ENCODE data around the gene TRAPPC2B. TPM values are rescaled to one million over a fixed set of nuclear protein-coding genes. Genes with fewer than 3 reads are reported as not detected.

TRAPPC2B gene
- total RNA-seq, 1 donor from 2014 or later, result 10.7 TPM

DNA sequence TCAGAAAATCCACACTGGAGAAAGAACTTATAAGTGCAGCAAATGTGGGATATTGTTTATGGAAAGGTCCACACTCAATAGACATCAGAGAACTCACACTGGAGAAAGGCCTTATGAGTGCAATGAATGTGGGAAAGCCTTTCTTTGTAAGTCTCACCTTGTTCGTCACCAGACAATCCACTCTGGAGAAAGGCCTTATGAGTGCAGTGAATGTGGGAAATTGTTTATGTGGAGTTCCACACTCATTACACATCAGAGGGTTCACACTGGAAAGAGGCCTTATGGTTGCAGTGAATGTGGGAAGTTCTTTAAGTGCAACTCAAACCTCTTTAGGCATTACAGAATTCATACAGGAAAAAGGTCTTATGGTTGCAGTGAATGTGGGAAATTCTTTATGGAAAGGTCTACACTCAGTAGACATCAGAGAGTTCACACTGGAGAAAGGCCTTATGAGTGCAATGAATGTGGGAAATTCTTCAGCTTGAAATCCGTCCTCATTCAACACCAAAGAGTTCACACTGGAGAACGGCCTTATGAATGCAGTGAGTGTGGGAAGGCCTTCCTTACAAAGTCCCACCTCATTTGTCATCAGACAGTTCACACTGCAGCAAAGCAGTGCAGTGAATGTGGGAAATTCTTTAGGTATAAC is 14.3 kb downstream of the TRAPPC2B start:
- no peak overlapping the region for H3K4me2 ChIP-seq
- no peak for TF ChIP-seq EZH2phosphoT487 (IDR thresholded peaks at IDR 0.05)
- TF ChIP-seq, protein P1, sequence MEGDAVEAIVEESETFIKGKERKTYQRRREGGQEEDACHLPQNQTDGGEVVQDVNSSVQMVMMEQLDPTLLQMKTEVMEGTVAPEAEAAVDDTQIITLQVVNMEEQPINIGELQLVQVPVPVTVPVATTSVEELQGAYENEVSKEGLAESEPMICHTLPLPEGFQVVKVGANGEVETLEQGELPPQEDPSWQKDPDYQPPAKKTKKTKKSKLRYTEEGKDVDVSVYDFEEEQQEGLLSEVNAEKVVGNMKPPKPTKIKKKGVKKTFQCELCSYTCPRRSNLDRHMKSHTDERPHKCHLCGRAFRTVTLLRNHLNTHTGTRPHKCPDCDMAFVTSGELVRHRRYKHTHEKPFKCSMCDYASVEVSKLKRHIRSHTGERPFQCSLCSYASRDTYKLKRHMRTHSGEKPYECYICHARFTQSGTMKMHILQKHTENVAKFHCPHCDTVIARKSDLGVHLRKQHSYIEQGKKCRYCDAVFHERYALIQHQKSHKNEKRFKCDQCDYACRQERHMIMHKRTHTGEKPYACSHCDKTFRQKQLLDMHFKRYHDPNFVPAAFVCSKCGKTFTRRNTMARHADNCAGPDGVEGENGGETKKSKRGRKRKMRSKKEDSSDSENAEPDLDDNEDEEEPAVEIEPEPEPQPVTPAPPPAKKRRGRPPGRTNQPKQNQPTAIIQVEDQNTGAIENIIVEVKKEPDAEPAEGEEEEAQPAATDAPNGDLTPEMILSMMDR (IDR thresholded peaks at IDR 0.05), result no peak
- TF ChIP-seq EZH2 (IDR thresholded peaks at IDR 0.05), result no peak
- peaks cover 41% of the 10 kb centered on the region for H3K9me3 Mint-ChIP-seq
- no peak overlapping the region for H3K4me3 ChIP-seq
- H3K4me3 Mint-ChIP-seq, result no peak overlapping the region
- H3K79me2 ChIP-seq (ENCODE audit: low read depth), result no peaks in the 10 kb centered on the region
- no peaks in the 10 kb centered on the region for H3K4me1 Mint-ChIP-seq
- no peaks in the 10 kb centered on the region for H3K36me3 ChIP-seq
- peaks cover 2% of the 10 kb centered on the region for H3K27me3 Mint-ChIP-seq (ENCODE audit: insufficient read depth, low read depth)
- no peaks in the 10 kb centered on the region for H3F3A ChIP-seq (ENCODE audit: low read depth)
- no peaks in the 10 kb centered on the region for H4K20me1 ChIP-seq (ENCODE audit: low read depth)
- H3K9ac ChIP-seq, result no peak overlapping the region
- H3K27ac Mint-ChIP-seq, result no peak overlapping the region
- no peak overlapping the region for H3K27ac ChIP-seq
- peaks cover 45% of the 10 kb centered on the region for H3K36me3 Mint-ChIP-seq
- DNase-seq (ENCODE audit: low spot score), result no peak
- H3K4me1 ChIP-seq, result no peaks in the 10 kb centered on the region
- H3K9me3 ChIP-seq (ENCODE audit: low read depth), result no peaks in the 10 kb centered on the region
- no peak overlapping the region for H2AFZ ChIP-seq (replicated peaks)
- no peaks in the 10 kb centered on the region for H3K27me3 ChIP-seq

DNA sequence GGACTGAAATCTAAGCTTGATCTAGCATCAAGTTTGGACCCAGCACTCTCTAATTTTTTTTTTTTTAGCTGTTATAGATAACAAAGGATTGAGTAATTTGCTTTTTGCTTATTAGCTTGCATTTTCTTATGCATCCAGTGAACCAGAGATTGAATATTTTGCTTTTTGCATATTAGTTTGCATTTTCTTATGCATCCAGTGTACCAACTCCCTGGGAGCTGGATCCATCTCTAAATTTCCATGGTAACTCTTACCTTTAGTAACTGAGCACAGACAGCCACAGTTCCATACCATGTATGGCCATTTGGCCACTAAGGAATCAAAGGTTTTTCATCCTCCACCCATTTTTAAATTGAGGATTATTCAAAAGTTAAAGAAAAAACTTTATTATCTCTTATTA is 17.6 kb downstream of the TRAPPC2B start:
- no peaks in the 10 kb centered on the region for H4K20me1 ChIP-seq (ENCODE audit: low read depth)
- no peaks in the 10 kb centered on the region for H3K4me1 ChIP-seq
- Mint-ChIP-seq H3K27ac (no peak overlapping the region), H3K36me3 (peaks cover 26% of the 10 kb centered on the region), H3K9me3 (peaks cover 26% of the 10 kb centered on the region), H3K27me3 (ENCODE audit: insufficient read depth, low read depth) (peaks cover 2% of the 10 kb centered on the region), H3K4me3 (no peak overlapping the region), H3K4me1 (no peaks in the 10 kb centered on the region)
- no peaks in the 10 kb centered on the region for H3K27me3 ChIP-seq
- no peaks in the 10 kb centered on the region for H3K79me2 ChIP-seq (ENCODE audit: low read depth)
- H3K9me3 ChIP-seq (ENCODE audit: low read depth), result no peaks in the 10 kb centered on the region
- no peak overlapping the region for H3K27ac ChIP-seq
- no peak for DNase-seq (ENCODE audit: low spot score)
- no peak overlapping the region for H3K4me3 ChIP-seq
- no peaks in the 10 kb centered on the region for H3F3A ChIP-seq (ENCODE audit: low read depth)
- no peak overlapping the region for H2AFZ ChIP-seq (replicated peaks)
- H3K36me3 ChIP-seq, result no peaks in the 10 kb centered on the region
- H3K9ac ChIP-seq, result no peak overlapping the region
- no peak for TF ChIP-seq EZH2phosphoT487 (IDR thresholded peaks at IDR 0.05)
- TF ChIP-seq EZH2 (IDR thresholded peaks at IDR 0.05), result no peak
- TF ChIP-seq, protein P1 (IDR thresholded peaks at IDR 0.05), result no peak
- no peak overlapping the region for H3K4me2 ChIP-seq

DNA sequence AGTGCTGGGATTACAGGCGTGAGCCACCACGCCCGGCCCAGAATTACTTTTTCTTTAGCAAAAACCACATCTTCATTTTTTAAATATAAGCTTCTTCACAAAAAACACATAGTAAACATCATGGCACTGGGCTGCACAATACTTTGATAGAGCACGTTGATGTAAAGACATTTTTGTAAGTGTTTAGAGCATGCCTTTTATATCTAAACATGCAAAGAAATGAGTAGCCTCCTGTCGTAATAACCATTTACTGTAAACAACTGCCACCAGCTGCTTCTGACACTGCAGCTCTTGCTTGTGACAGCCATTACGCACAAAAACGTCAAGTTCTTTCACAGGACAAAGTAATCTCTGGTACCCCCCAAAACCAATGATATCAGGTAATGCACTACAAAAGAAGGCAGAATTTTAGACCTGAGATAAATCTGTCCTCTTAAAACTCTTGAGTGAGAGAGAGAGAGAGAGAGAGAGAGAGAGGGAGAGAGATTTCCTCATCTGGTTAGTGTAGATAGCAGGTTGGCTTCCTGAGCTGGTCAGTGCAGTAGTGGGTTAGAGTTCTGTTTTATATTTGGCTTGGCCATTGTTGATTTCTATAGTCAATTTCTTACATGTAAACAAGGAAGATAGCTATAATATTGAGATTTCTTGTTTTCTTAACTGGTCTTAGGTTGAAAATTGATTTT is 19.6 kb downstream of the TRAPPC2B start:
- Histone ChIP-seq H3F3A (ENCODE audit: low read depth) (no peaks in the 10 kb centered on the region), H2AFZ (replicated peaks) (no peak overlapping the region), H3K27ac (no peak overlapping the region), H3K36me3 (no peaks in the 10 kb centered on the region), H4K20me1 (ENCODE audit: low read depth) (no peaks in the 10 kb centered on the region), H3K4me1 (no peaks in the 10 kb centered on the region), H3K4me2 (no peak overlapping the region), H3K27me3 (peaks cover 11% of the 10 kb centered on the region), H3K9me3 (ENCODE audit: low read depth) (no peaks in the 10 kb centered on the region), H3K79me2 (ENCODE audit: low read depth) (no peaks in the 10 kb centered on the region), H3K4me3 (no peak overlapping the region), H3K9ac (no peak overlapping the region)
- Mint-ChIP-seq H3K9me3 (peaks cover 16% of the 10 kb centered on the region), H3K36me3 (peaks cover 10% of the 10 kb centered on the region), H3K27ac (no peak overlapping the region), H3K4me3 (no peak overlapping the region), H3K4me1 (no peaks in the 10 kb centered on the region), H3K27me3 (ENCODE audit: insufficient read depth, low read depth) (no peaks in the 10 kb centered on the region)
- DNase-seq (ENCODE audit: low spot score), result no peak
- TF ChIP-seq EZH2phosphoT487 (IDR thresholded peaks at IDR 0.05) (no peak), EZH2 (IDR thresholded peaks at IDR 0.05) (no peak)
- TF ChIP-seq, protein P1 (IDR thresholded peaks at IDR 0.05), result no peak

All from neural progenitor cell (in vitro differentiated cells).